HEK293 (cell line): ENCODE results near the gene CAPZB.

Experiments
- CTCF ChIA-PET: fragments of 350-600 bp; formaldehyde crosslinking; extraction: SDS; loops from one replicate; lab custom pipeline; 2021; ENCODE audit warnings: antibody characterized with exemption; lab: Yijun Ruan, JAX
- POLR2A ChIA-PET: fragments of 300-600 bp; formaldehyde crosslinking; extraction: SDS; loops from one replicate; lab custom pipeline; 2020; ENCODE audit warnings: antibody characterized with exemption, inconsistent platforms; lab: Yijun Ruan, JAX
- H3K27ac ChIP-seq: fragments of 200-500 bp; sonication (Bioruptor generic); 2 replicates; pipeline ENCODE4 v1.5.1; 2014; ENCODE audit warnings: low read depth, low read length, control low read depth, inconsistent platforms; ENCODE audit errors: extremely low read depth
- H3K36me3 ChIP-seq, 2 experiments: fragments of 200-500 bp in 1 of 2; sonication (Bioruptor generic) in 1 of 2; 1 replicate in 1 of 2; 2 replicates in 1 of 2; pipeline ENCODE4 v1.5.1; 2014 to 2017; ENCODE audit warnings: inconsistent platforms in 2 of 2, low read length in 2 of 2; ENCODE audit not compliant: control insufficient read depth in 2 of 2, insufficient read depth in 1 of 2
- H3K4me1 ChIP-seq: fragments of 200-500 bp; sonication (Bioruptor generic); 2 replicates; pipeline ENCODE4 v1.5.1; 2014; ENCODE audit warnings: mild to moderate bottlenecking, low read length, inconsistent platforms; ENCODE audit not compliant: control insufficient read depth, insufficient read depth
- H3K4me3 ChIP-seq: 2 replicates; pipeline ENCODE4 v1.5.1; 2011; ENCODE audit warnings: low read depth, mild to moderate bottlenecking, control low read depth, low read length, moderate library complexity
- H3K9me3 ChIP-seq: fragments of 200-500 bp; sonication (Bioruptor generic); 2 replicates; pipeline ENCODE4 v1.5.1; 2014; ENCODE audit warnings: low read depth, low read length, inconsistent platforms; ENCODE audit not compliant: control insufficient read depth, insufficient read depth
- GFI1B ChIP-seq: fragments of 450-650 bp; formaldehyde crosslinking; IDR thresholded peaks from 2 replicates; pipeline ENCODE4 v1.5.1; 2016; ENCODE audit warnings: missing biosample characterization, missing genetic modification characterization
- KLF8 ChIP-seq: fragments of 450-650 bp; formaldehyde crosslinking; IDR thresholded peaks from 2 replicates; pipeline ENCODE4 v1.5.1; 2016; ENCODE audit warnings: missing biosample characterization, missing genetic modification characterization
- MEIS1 ChIP-seq: sonication (generic); formaldehyde crosslinking; IDR thresholded peaks from 2 replicates; pipeline ENCODE4 v1.8.1; 2022; ENCODE audit warnings: missing genetic modification reagents, mild to moderate bottlenecking, borderline replicate concordance
- PRDM2 ChIP-seq: fragments of 450-650 bp; formaldehyde crosslinking; IDR thresholded peaks from 2 replicates; pipeline ENCODE4 v1.5.1; 2016; ENCODE audit warnings: missing biosample characterization, missing genetic modification characterization, borderline replicate concordance
- SALL2 ChIP-seq: fragments of 450-650 bp; formaldehyde crosslinking; IDR thresholded peaks from 2 replicates; pipeline ENCODE4 v1.5.0; 2017; ENCODE audit warnings: missing biosample characterization, mild to moderate bottlenecking, missing genetic modification characterization, borderline replicate concordance
- ZBTB44 ChIP-seq: fragments of 450-650 bp; IDR thresholded peaks from 2 replicates; pipeline ENCODE4 v1.5.1; 2018; ENCODE audit warnings: missing biosample characterization, mild to moderate bottlenecking, missing genetic modification characterization
- ZBTB48 ChIP-seq: fragments of 450-650 bp; formaldehyde crosslinking; IDR thresholded peaks from 2 replicates; pipeline ENCODE4 v1.5.1; 2016; ENCODE audit warnings: missing biosample characterization, missing genetic modification characterization
- ZBTB6 ChIP-seq: fragments of 450-650 bp; formaldehyde crosslinking; IDR thresholded peaks from 2 replicates; pipeline ENCODE4 v1.5.1; 2017; ENCODE audit warnings: missing biosample characterization, missing genetic modification characterization
- ZFP3 ChIP-seq: fragments of 450-650 bp; formaldehyde crosslinking; IDR thresholded peaks from 2 replicates; pipeline ENCODE4 v1.5.1; 2016; ENCODE audit warnings: low read depth, missing biosample characterization, missing genetic modification characterization
- ZFP69B ChIP-seq: fragments of 450-650 bp; formaldehyde crosslinking; IDR thresholded peaks from 2 replicates; pipeline ENCODE4 v1.5.1; 2016; ENCODE audit warnings: missing biosample characterization, missing genetic modification characterization
- ZIC2 ChIP-seq: fragments of 450-650 bp; formaldehyde crosslinking; IDR thresholded peaks from 2 replicates; pipeline ENCODE4 v1.5.1; 2016; ENCODE audit warnings: missing biosample characterization, missing genetic modification characterization
- ZNF18 ChIP-seq: fragments of 450-650 bp; formaldehyde crosslinking; IDR thresholded peaks from 2 replicates; pipeline ENCODE4 v1.5.1; 2016; ENCODE audit warnings: missing biosample characterization, missing genetic modification characterization
- ZNF19 ChIP-seq: fragments of 450-650 bp; formaldehyde crosslinking; IDR thresholded peaks from 2 replicates; pipeline ENCODE4; 2016; ENCODE audit warnings: missing biosample characterization, missing genetic modification characterization, low read depth
- ZNF366 ChIP-seq: fragments of 450-650 bp; formaldehyde crosslinking; conservative IDR thresholded peaks from 2 replicates; pipeline ENCODE4 v1.5.1; 2016; ENCODE audit warnings: missing biosample characterization, missing genetic modification characterization
- ZNF558 ChIP-seq: fragments of 450-650 bp; formaldehyde crosslinking; IDR thresholded peaks from 2 replicates; pipeline ENCODE4 v1.5.1; 2016; ENCODE audit warnings: missing biosample characterization, missing genetic modification characterization
- ZNF560 ChIP-seq: fragments of 450-650 bp; formaldehyde crosslinking; IDR thresholded peaks from 2 replicates; pipeline ENCODE4 v1.5.1; 2017; ENCODE audit warnings: missing biosample characterization, missing genetic modification characterization, borderline replicate concordance
- ZNF626 ChIP-seq: fragments of 450-650 bp; sonication (Bioruptor Pico); formaldehyde crosslinking; IDR thresholded peaks from 2 replicates; pipeline ENCODE4 v1.5.1; 2018; ENCODE audit warnings: missing biosample characterization, missing genetic modification characterization, inconsistent platforms
- ZNF664 ChIP-seq: fragments of 450-650 bp; formaldehyde crosslinking; IDR thresholded peaks from 2 replicates; pipeline ENCODE4 v1.5.1; 2016; ENCODE audit warnings: missing biosample characterization, missing genetic modification characterization
- ZNF76 ChIP-seq: fragments of 450-650 bp; formaldehyde crosslinking; IDR thresholded peaks from 2 replicates; pipeline ENCODE4; 2016; ENCODE audit warnings: low read depth, missing biosample characterization, missing genetic modification characterization, borderline replicate concordance
- ZSCAN5A ChIP-seq: fragments of 450-650 bp; formaldehyde crosslinking; IDR thresholded peaks from 2 replicates; pipeline ENCODE4 v1.5.1; 2016; ENCODE audit warnings: missing biosample characterization, missing genetic modification characterization

CAPZB gene

GRCh38 chr1:19410393-19410792 lies 74.9 kb downstream of the CAPZB start (continued):
- no peak for TF ChIP-seq ZBTB6
- no peak for TF ChIP-seq ZFP3 (tag by site-specific recombination)

GRCh38 chr1:19409477-19410341 lies 75.6 kb downstream of the CAPZB start:
- Histone ChIP-seq H3K4me3 (no peak overlapping the region), H3K36me3 (peaks cover 0 to 12% of the 10 kb centered on the region in 2 experiments; a peak in 1 of 3 replicates), H3K9me3 (no peaks in the 10 kb centered on the region), H3K27ac (no peak overlapping the region), H3K4me1 (no peaks in the 10 kb centered on the region)
- TF ChIP-seq ZNF76 (tag by site-specific recombination) = no peak
- no peak for TF ChIP-seq ZIC2 (tag by site-specific recombination)
- TF ChIP-seq SALL2 (tag by site-specific recombination) = no peak
- no peak for TF ChIP-seq ZBTB48 (tag by site-specific recombination)
- no peak for TF ChIP-seq ZNF558 (tag by site-specific recombination)
- TF ChIP-seq PRDM2 = no peak
- no peak for TF ChIP-seq KLF8
- POLR2A ChIA-PET = no interaction called here
- CTCF ChIA-PET = interaction anchor here (0.5 to 1.0 kb wide), 4 partner anchors 19 to 664 kb away, joined by 3 read pairs; no protein-coding TSS in a partner anchor

- no peak overlapping the region for H3K4me3 ChIP-seq
- no peaks in the 10 kb centered on the region for H3K4me1 ChIP-seq
- ChIA-PET POLR2A (interaction anchor here (0.6 kb wide), 1 partner anchor 154 kb away, joined by 3 read pairs; no protein-coding TSS in a partner anchor), CTCF (interaction anchor here (1.1 kb wide), 1 partner anchor 8 kb away, joined by 4 read pairs; no protein-coding TSS in a partner anchor)
- H3K36me3 ChIP-seq = peaks cover 0 to 8% of the 10 kb centered on the region in 2 experiments; a peak in 2 of 3 replicates
- no peak overlapping the region for H3K27ac ChIP-seq
- no peaks in the 10 kb centered on the region for H3K9me3 ChIP-seq
- no peak for TF ChIP-seq GFI1B (tag by site-specific recombination)
- no peak for TF ChIP-seq ZNF560 (tag by site-specific recombination)
- no peak for TF ChIP-seq ZBTB44 (tag by site-specific recombination)
- no peak for TF ChIP-seq ZNF664 (tag by site-specific recombination)
- no peak for TF ChIP-seq ZSCAN5A (tag by site-specific recombination)
- no peak for TF ChIP-seq ZNF366 (tag by site-specific recombination)
- TF ChIP-seq ZNF18 (tag by site-specific recombination) = no peak
- TF ChIP-seq ZNF19 = no peak
- no peak for TF ChIP-seq MEIS1 (CRISPR knock-in tag)
- TF ChIP-seq ZFP69B (tag by site-specific recombination) = no peak
- TF ChIP-seq ZNF626 = no peak
Observed at GRCh38 chr1:19407494-19408096, 77.7 kb downstream of the CAPZB start.
